HL-60 (cell line): ENCODE results near the gene MMP21.
A peak's percentile ranks its signal among the peaks of the same experiment; 100 is the strongest.

Experiments used
- CTCF ChIP-seq: IDR thresholded peaks from one replicate; pipeline ENCODE4 v1.5.1; 2011; ENCODE audit warnings: low read length, control low read depth, inconsistent platforms; ENCODE audit not compliant: insufficient read depth
- POLR2AphosphoS5 ChIP-seq: IDR thresholded peaks from 2 replicates; pipeline ENCODE4 v1.6.1; 2012; ENCODE audit warnings: low read depth
- SPI1 ChIP-seq: IDR thresholded peaks from 2 replicates; pipeline ENCODE4 v1.6.1; 2012; ENCODE audit warnings: low read depth, mild to moderate bottlenecking, borderline replicate concordance

GRCh38 chr10:125822878-125823662 lies 47.4 kb upstream of the MMP21 start, which contains the start of the genes BCCIP and UROS:
- peak; percentile 78 for TF ChIP-seq POLR2AphosphoS5
- TF ChIP-seq SPI1: no peak
- no peak for TF ChIP-seq CTCF
